Neuron (in vitro differentiated cells): Measurements from ENCODE around the gene MIB2.

Experiments
- H2AFZ ChIP-seq: one replicate; pipeline ENCODE4 v1.6.1; 2013; ENCODE audit warnings: low read depth, mild to moderate bottlenecking, inconsistent platforms, low read length, moderate library complexity
- H3K27me3 ChIP-seq: one replicate; pipeline ENCODE4 v1.6.1; 2013; ENCODE audit warnings: low read length; ENCODE audit not compliant: insufficient read depth
- H3K36me3 ChIP-seq: one replicate; pipeline ENCODE4 v1.6.1; 2013; ENCODE audit warnings: low read length; ENCODE audit not compliant: insufficient read depth
- H3K4me1 ChIP-seq: one replicate; pipeline ENCODE4 v1.6.1; 2013; ENCODE audit warnings: low read length; ENCODE audit not compliant: insufficient read depth
- H3K4me3 ChIP-seq: 2 replicates; pipeline ENCODE4 v1.5.1; 2013; ENCODE audit warnings: mild to moderate bottlenecking, low read length, moderate library complexity
- H3K9me3 ChIP-seq: one replicate; pipeline ENCODE4 v1.6.1; 2013; ENCODE audit warnings: low read length

The MIB2 gene

GRCh38 chr1:1601564-1602303, 13.6 kb upstream of the MIB2 start:
- peaks cover 14% of the 10 kb centered on the region for H3K4me1 ChIP-seq
- H3K36me3 ChIP-seq: no peaks in the 10 kb centered on the region
- no peak overlapping the region for H2AFZ ChIP-seq
- no peaks in the 10 kb centered on the region for H3K27me3 ChIP-seq
- H3K4me3 ChIP-seq: no peak overlapping the region
- no peaks in the 10 kb centered on the region for H3K9me3 ChIP-seq

- H3K4me3 ChIP-seq: no peak overlapping the region
- no peak overlapping the region for H2AFZ ChIP-seq
- H3K36me3 ChIP-seq: no peaks in the 10 kb centered on the region
- no peaks in the 10 kb centered on the region for H3K9me3 ChIP-seq
- peaks cover 10% of the 10 kb centered on the region for H3K4me1 ChIP-seq
- H3K27me3 ChIP-seq: no peaks in the 10 kb centered on the region
Measured at GRCh38 chr1:1602304-1602967, 12.9 kb upstream of the MIB2 start.

GRCh38 chr1:1602968-1603506, 12.3 kb upstream of the MIB2 start:
- peaks cover 5% of the 10 kb centered on the region for H3K4me1 ChIP-seq
- H3K27me3 ChIP-seq: no peaks in the 10 kb centered on the region
- no peak overlapping the region for H3K4me3 ChIP-seq
- no peaks in the 10 kb centered on the region for H3K9me3 ChIP-seq
- H2AFZ ChIP-seq: no peak overlapping the region
- H3K36me3 ChIP-seq: no peaks in the 10 kb centered on the region

- Histone ChIP-seq H3K27me3 (no peaks in the 10 kb centered on the region), H2AFZ (no peak overlapping the region), H3K9me3 (no peaks in the 10 kb centered on the region), H3K36me3 (no peaks in the 10 kb centered on the region), H3K4me1 (peaks cover 5% of the 10 kb centered on the region), H3K4me3 (no peak overlapping the region)
Measured at GRCh38 chr1:1603671-1604373, 11.5 kb upstream of the MIB2 start.

GRCh38 chr1:1604374-1605033, 10.8 kb upstream of the MIB2 start:
- H2AFZ ChIP-seq: no peak overlapping the region
- H3K27me3 ChIP-seq: no peaks in the 10 kb centered on the region
- H3K4me1 ChIP-seq: peaks cover 5% of the 10 kb centered on the region
- H3K36me3 ChIP-seq: no peaks in the 10 kb centered on the region
- no peaks in the 10 kb centered on the region for H3K9me3 ChIP-seq
- H3K4me3 ChIP-seq: no peak overlapping the region

- Histone ChIP-seq H3K36me3 (no peaks in the 10 kb centered on the region), H3K27me3 (no peaks in the 10 kb centered on the region), H3K9me3 (no peaks in the 10 kb centered on the region), H2AFZ (no peak overlapping the region), H3K4me1 (peaks cover 5% of the 10 kb centered on the region), H3K4me3 (no peak overlapping the region)
Measured at GRCh38 chr1:1605034-1605591, 10.2 kb upstream of the MIB2 start.

- Histone ChIP-seq H3K4me1 (no peaks in the 10 kb centered on the region), H3K4me3 (no peak overlapping the region), H2AFZ (no peak overlapping the region), H3K9me3 (no peaks in the 10 kb centered on the region), H3K27me3 (no peaks in the 10 kb centered on the region), H3K36me3 (no peaks in the 10 kb centered on the region)
Measured at GRCh38 chr1:1605724-1606123, 9.6 kb upstream of the MIB2 start.

- no peak overlapping the region for H2AFZ ChIP-seq
- no peak overlapping the region for H3K4me3 ChIP-seq
- no peaks in the 10 kb centered on the region for H3K27me3 ChIP-seq
- no peaks in the 10 kb centered on the region for H3K36me3 ChIP-seq
- H3K4me1 ChIP-seq: no peaks in the 10 kb centered on the region
- H3K9me3 ChIP-seq: no peaks in the 10 kb centered on the region
Measured at GRCh38 chr1:1606232-1606631, 9.1 kb upstream of the MIB2 start.

GRCh38 chr1:1609822-1610485, 5.3 kb upstream of the MIB2 start:
- Histone ChIP-seq H3K4me3 (no peak overlapping the region), H2AFZ (no peak overlapping the region), H3K27me3 (no peaks in the 10 kb centered on the region), H3K9me3 (no peaks in the 10 kb centered on the region), H3K4me1 (peaks cover 15% of the 10 kb centered on the region), H3K36me3 (no peaks in the 10 kb centered on the region)

- Histone ChIP-seq H3K27me3 (no peaks in the 10 kb centered on the region), H2AFZ (no peak overlapping the region), H3K4me3 (no peak overlapping the region), H3K36me3 (no peaks in the 10 kb centered on the region), H3K4me1 (peaks cover 15% of the 10 kb centered on the region), H3K9me3 (no peaks in the 10 kb centered on the region)
Measured at GRCh38 chr1:1610796-1611195, 4.5 kb upstream of the MIB2 start.

GRCh38 chr1:1612104-1612400, 3.2 kb upstream of the MIB2 start:
- Histone ChIP-seq H3K36me3 (no peaks in the 10 kb centered on the region), H3K27me3 (no peaks in the 10 kb centered on the region), H3K9me3 (no peaks in the 10 kb centered on the region), H3K4me3 (no peak overlapping the region), H3K4me1 (peaks cover 23% of the 10 kb centered on the region), H2AFZ (no peak overlapping the region)

- H3K4me3 ChIP-seq: peak overlapping the region; percentile 91
- no peak overlapping the region for H2AFZ ChIP-seq
- H3K27me3 ChIP-seq: no peaks in the 10 kb centered on the region
- peaks cover 27% of the 10 kb centered on the region for H3K4me1 ChIP-seq
- peaks cover 6% of the 10 kb centered on the region for H3K36me3 ChIP-seq
- H3K9me3 ChIP-seq: no peaks in the 10 kb centered on the region
Measured at GRCh38 chr1:1613509-1614082, 1.7 kb upstream of the MIB2 start.
